AG04449 (cell line): ENCODE results near the gene GALNT6.

ENCODE experiments used
- CTCF ChIA-PET: fragments of 350-600 bp; formaldehyde crosslinking; extraction: SDS; loops from one replicate; lab custom pipeline; 2021; ENCODE audit warnings: antibody characterized with exemption; lab: Yijun Ruan, JAX
- POLR2A ChIA-PET: fragments of 400-600, 350-600 bp; formaldehyde crosslinking; extraction: SDS; loops from one replicate; lab custom pipeline; 2020; ENCODE audit warnings: antibody characterized with exemption, inconsistent platforms; lab: Yijun Ruan, JAX
- DNase-seq: peaks from one replicate; pipeline ENCODE4 v3.0.0-alpha.2; 2010; ENCODE audit warnings: low read depth, low spot score
- H3K4me3 ChIP-seq: 2 replicates; pipeline ENCODE4 v1.5.1; 2011; ENCODE audit warnings: low read depth, mild to moderate bottlenecking, control low read depth, low read length
- CTCF ChIP-seq: IDR thresholded peaks from one replicate; pipeline ENCODE4 v1.5.1; 2011; ENCODE audit warnings: mild to moderate bottlenecking, moderate library complexity, low read length, control low read depth, inconsistent platforms; ENCODE audit not compliant: insufficient read depth; ENCODE audit errors: missing control alignments

The GALNT6 gene

GRCh38 chr12:51413149-51413548 lies 21.9 kb upstream of the GALNT6 start:
- H3K4me3 ChIP-seq, result no peak overlapping the region
- no peak for TF ChIP-seq CTCF
- ChIA-PET CTCF (interaction anchor here (1.8 to 2.7 kb wide), 3 partner anchors 8 to 119 kb away, joined by 5 to 18 read pairs (median 6); partner anchors contain the start of gene SLC4A8), POLR2A (no interaction called here)
- no peak for DNase-seq

DNA sequence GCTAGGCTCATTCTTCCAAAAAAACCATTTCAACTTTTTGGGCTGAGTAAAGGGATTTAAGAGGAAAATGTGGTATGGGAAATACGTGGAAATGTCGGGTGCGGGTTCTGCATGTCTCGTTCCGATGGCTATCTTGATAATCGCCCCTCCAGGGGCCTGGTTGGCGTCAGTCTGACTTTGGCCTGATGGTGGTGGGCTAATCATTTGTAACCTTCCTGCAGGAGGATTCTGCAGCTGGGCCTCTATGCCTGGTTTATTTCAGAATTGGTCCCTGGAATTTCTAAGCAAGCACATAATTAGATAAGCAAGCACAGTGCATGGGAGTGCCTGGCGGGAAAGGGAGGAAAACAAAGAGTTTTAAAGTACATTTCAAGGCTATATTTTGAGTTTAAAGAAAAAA lies 18.6 kb upstream of the GALNT6 start:
- DNase-seq, result no peak
- POLR2A ChIA-PET, result no interaction called here

DNA sequence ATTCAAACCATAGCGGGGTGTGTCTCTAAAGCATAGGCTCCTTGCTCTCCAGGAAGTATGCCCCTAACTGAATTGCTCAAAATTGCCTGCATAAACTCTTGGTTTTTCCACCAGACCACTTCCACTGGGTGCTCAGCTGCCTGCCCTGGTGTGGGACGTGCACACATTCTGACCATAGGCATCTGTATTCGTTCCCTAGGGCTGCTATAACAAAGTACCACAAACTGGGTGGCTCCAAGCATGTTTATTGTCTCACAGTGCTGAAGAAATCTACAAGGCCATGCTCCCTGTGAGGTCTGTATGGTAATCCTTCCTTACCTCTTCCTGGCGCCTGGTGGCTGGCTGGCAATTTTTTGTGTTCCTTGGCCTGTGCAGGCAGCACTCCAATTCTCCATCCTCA lies 16.4 kb upstream of the GALNT6 start:
- CTCF ChIA-PET, result interaction anchor here (1.2 kb wide), 1 partner anchor 417 kb away, joined by 3 read pairs; no protein-coding TSS in a partner anchor
- POLR2A ChIA-PET, result no interaction called here
- DNase-seq, result no peak

More for the DNA sequence above, 18.6 kb upstream of the GALNT6 start:
- no peak overlapping the region for H3K4me3 ChIP-seq
- CTCF ChIA-PET, result interaction anchor here (1.4 to 1.7 kb wide), 3 partner anchors 11 to 465 kb away, joined by 3 to 7 read pairs (median 4); no protein-coding TSS in a partner anchor
- TF ChIP-seq CTCF, result no peak

DNA sequence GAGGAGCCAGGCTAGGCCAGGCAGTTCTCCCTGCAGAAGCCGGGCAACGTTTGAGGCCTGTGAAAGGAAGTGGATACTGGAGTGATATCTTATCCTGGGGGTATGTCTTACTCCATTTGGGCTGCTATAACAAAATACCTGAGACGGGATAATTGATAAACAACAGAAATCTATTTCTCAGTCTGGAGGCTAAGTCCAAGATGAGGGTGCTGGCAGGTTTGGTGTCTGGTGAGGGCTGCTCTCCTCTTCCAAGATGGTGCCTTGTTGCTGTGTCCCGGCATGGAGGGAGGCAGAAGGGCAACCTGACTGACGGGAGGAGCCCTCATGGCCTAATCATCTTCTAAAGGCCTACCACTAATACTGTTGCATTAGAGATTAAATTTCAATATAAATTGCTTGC lies 15.7 kb upstream of the GALNT6 start:
- ChIA-PET POLR2A (no interaction called here), CTCF (interaction anchor here (1.2 kb wide), 1 partner anchor 418 kb away, joined by 3 read pairs; no protein-coding TSS in a partner anchor)
- DNase-seq, result no peak
- H3K4me3 ChIP-seq, result no peak overlapping the region
- no peak for TF ChIP-seq CTCF

More for the DNA sequence above, 16.4 kb upstream of the GALNT6 start:
- H3K4me3 ChIP-seq, result no peak overlapping the region
- TF ChIP-seq CTCF, result no peak

DNA sequence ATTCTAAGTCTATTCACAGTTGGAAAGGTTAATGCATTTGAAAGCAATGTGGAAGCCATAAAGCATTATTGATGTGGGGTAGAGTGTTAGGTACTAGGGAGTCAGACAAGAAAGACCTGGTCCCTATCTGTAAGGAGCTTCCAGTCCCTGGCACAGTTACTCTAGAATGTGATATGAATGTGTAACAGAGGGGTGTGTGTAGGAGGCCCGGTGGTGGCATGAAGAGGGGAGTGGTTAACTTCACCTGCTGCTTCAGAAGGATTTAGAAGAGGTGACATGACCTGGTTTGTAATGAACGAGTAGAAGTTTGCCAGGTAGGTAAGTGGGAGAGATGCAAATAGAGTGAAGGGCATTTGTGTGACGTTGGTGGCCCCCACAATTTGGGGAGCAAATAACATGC lies 15.1 kb upstream of the GALNT6 start:
- POLR2A ChIA-PET, result no interaction called here
- no peak overlapping the region for H3K4me3 ChIP-seq
- CTCF ChIA-PET, result no interaction called here
- no peak for TF ChIP-seq CTCF
- no peak for DNase-seq

DNA sequence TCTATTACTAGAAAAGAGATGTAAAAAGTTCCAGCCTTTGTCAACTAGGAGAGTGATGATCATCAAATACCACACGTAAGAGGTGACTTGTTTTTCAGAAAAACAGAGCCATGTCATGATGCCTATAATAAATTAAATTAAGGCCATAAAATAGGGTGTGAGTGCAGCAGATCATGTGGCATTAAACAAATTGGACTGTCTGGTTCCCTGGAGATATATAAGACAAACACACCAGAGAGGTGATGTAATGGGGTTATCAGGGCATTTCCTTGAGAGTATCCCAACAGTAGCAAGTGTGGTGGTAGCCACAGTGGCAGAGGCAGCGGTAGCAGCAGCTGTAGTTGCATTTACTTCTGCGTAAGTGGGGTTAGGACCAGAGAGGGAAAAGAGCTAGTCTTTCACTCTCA lies 14.6 kb upstream of the GALNT6 start:
- ChIA-PET POLR2A (no interaction called here), CTCF (interaction anchor here (1.1 kb wide), 1 partner anchor 15 kb away, joined by 3 read pairs; no protein-coding TSS in a partner anchor)
- DNase-seq, result no peak

More for the DNA sequence above, 14.6 kb upstream of the GALNT6 start:
- no peak for TF ChIP-seq CTCF
- no peak overlapping the region for H3K4me3 ChIP-seq
